GM21825 (cell line): ENCODE measurements around the gene TMTC1.
A peak's percentile ranks its signal among the peaks of the same experiment; 100 is the strongest.
"Not testable (repeated sequence)": the region's sequence is repeated elsewhere in the genome, so short reads cannot be mapped to it uniquely, and the experiment has no call there.

ENCODE experiments used
- ATAC-seq: cut with Tn5 transposase; IDR thresholded peaks from one replicate; pipeline ENCODE4 v1.9.1; 2021; ENCODE audit warnings: mild to moderate bottlenecking, moderate library complexity; ENCODE audit not compliant: unreplicated experiment

TMTC1 gene

GRCh38 chr12:29783773-29784666 lies at the start of gene TMTC1:
Gene TMTC1 (minus strand): TSS chr12:29783942. CDS start chr12:29783751, 191 bp downstream.
- peak; percentile 15 for ATAC-seq

GRCh38 chr12:29831173-29831572 lies 47.4 kb upstream of the TMTC1 start:
- no peak for ATAC-seq

GRCh38 chr12:29830391-29830790 lies 46.6 kb upstream of the TMTC1 start:
- ATAC-seq = no peak

- ATAC-seq = no peak
Observed at GRCh38 chr12:29818916-29819623, 35.3 kb upstream of the TMTC1 start.

GRCh38 chr12:29816874-29817725 lies 33.4 kb upstream of the TMTC1 start:
- ATAC-seq = no peak

- ATAC-seq = not testable (repeated sequence)
Observed at GRCh38 chr12:29809616-29810361, 26.0 kb upstream of the TMTC1 start.

GRCh38 chr12:29807129-29807528 lies 23.4 kb upstream of the TMTC1 start:
- ATAC-seq = no peak

- ATAC-seq = no peak
Observed at GRCh38 chr12:29804019-29804418, 20.3 kb upstream of the TMTC1 start.

GRCh38 chr12:29799591-29799990 lies 15.8 kb upstream of the TMTC1 start:
- ATAC-seq = no peak

GRCh38 chr12:29797565-29798355 lies 14.0 kb upstream of the TMTC1 start:
- ATAC-seq = no peak

GRCh38 chr12:29796823-29797263 lies 13.1 kb upstream of the TMTC1 start:
- no peak for ATAC-seq

GRCh38 chr12:29795715-29796114 lies 12.0 kb upstream of the TMTC1 start:
- no peak for ATAC-seq

GRCh38 chr12:29794862-29795261 lies 11.1 kb upstream of the TMTC1 start:
- ATAC-seq = no peak

- ATAC-seq = no peak
Observed at GRCh38 chr12:29792853-29793252, 9.1 kb upstream of the TMTC1 start.

- ATAC-seq = no peak
Observed at GRCh38 chr12:29792132-29792531, 8.4 kb upstream of the TMTC1 start.

GRCh38 chr12:29782871-29783772 lies 620 bp downstream of the TMTC1 start:
- peak; percentile 29 for ATAC-seq

- ATAC-seq = peak; percentile 62
Observed at GRCh38 chr12:29782285-29782870, 1.4 kb downstream of the TMTC1 start.

- peak; percentile 24 for ATAC-seq
Observed at GRCh38 chr12:29781705-29782266, 2.0 kb downstream of the TMTC1 start.
